ENCODE data around the gene SLC25A26.
A peak's percentile ranks its signal among the peaks of the same experiment; 100 is the strongest.

SLC25A26 gene

GRCh38 chr3:66390013-66390412 is 169.2 kb downstream of the SLC25A26 start:
- DNase-seq (ENCODE audit: low read depth): no peak
- no peak overlapping the region for H3K4me3 ChIP-seq (ENCODE audit: control insufficient read depth, low read depth, low read length)
- no peak for TF ChIP-seq CTCF (IDR thresholded peaks at IDR 0.05; ENCODE audit: control insufficient read depth, insufficient read depth, low read depth, low read length, missing control alignments)

GRCh38 chr3:66392512-66392911 is 171.7 kb downstream of the SLC25A26 start:
- TF ChIP-seq CTCF (IDR thresholded peaks at IDR 0.05; ENCODE audit: control insufficient read depth, insufficient read depth, low read depth, low read length, missing control alignments): no peak
- H3K4me3 ChIP-seq (ENCODE audit: control insufficient read depth, low read depth, low read length): no peak overlapping the region
- DNase-seq (ENCODE audit: low read depth): no peak

- no peak for TF ChIP-seq CTCF (IDR thresholded peaks at IDR 0.05; ENCODE audit: control insufficient read depth, insufficient read depth, low read depth, low read length, missing control alignments)
- no peak overlapping the region for H3K4me3 ChIP-seq (ENCODE audit: control insufficient read depth, low read depth, low read length)
- no peak for DNase-seq (ENCODE audit: low read depth)
Measured at GRCh38 chr3:66392966-66393332, 172.1 kb downstream of the SLC25A26 start.

- no peak overlapping the region for H3K4me3 ChIP-seq (ENCODE audit: control insufficient read depth, low read depth, low read length)
- TF ChIP-seq CTCF (IDR thresholded peaks at IDR 0.05; ENCODE audit: control insufficient read depth, insufficient read depth, low read depth, low read length, missing control alignments): no peak
- peak; percentile 32 for DNase-seq (ENCODE audit: low read depth)
Measured at GRCh38 chr3:66393333-66394005, 172.7 kb downstream of the SLC25A26 start.

- TF ChIP-seq CTCF (IDR thresholded peaks at IDR 0.05; ENCODE audit: control insufficient read depth, insufficient read depth, low read depth, low read length, missing control alignments): no peak
- no peak for DNase-seq (ENCODE audit: low read depth)
- H3K4me3 ChIP-seq (ENCODE audit: control insufficient read depth, low read depth, low read length): no peak overlapping the region
Measured at GRCh38 chr3:66394019-66394752, 173.4 kb downstream of the SLC25A26 start.

GRCh38 chr3:66394753-66395249 is 174.0 kb downstream of the SLC25A26 start:
- H3K4me3 ChIP-seq (ENCODE audit: control insufficient read depth, low read depth, low read length): no peak overlapping the region
- no peak for DNase-seq (ENCODE audit: low read depth)

More at GRCh38 chr3:66394753-66395249, 174.0 kb downstream of the SLC25A26 start:
- no peak for TF ChIP-seq CTCF (IDR thresholded peaks at IDR 0.05; ENCODE audit: control insufficient read depth, insufficient read depth, low read depth, low read length, missing control alignments)

Measured in AG09309 (cell line).